Neural progenitor cell (in vitro differentiated cells): Measurements from ENCODE around the gene COL4A4.

Experiments
- CTCF ChIP-seq: fragments of 200-600 bp; sonication (generic); IDR thresholded peaks from 2 replicates; pipeline ENCODE4 v1.5.1; 2017; ENCODE audit warnings: antibody characterized with exemption, mild to moderate bottlenecking
- EZH2phosphoT487 ChIP-seq: fragments of 200-600 bp; sonication (generic); IDR thresholded peaks from 2 replicates; pipeline ENCODE4 v1.6.1; 2017; ENCODE audit warnings: antibody characterized with exemption

DNA sequence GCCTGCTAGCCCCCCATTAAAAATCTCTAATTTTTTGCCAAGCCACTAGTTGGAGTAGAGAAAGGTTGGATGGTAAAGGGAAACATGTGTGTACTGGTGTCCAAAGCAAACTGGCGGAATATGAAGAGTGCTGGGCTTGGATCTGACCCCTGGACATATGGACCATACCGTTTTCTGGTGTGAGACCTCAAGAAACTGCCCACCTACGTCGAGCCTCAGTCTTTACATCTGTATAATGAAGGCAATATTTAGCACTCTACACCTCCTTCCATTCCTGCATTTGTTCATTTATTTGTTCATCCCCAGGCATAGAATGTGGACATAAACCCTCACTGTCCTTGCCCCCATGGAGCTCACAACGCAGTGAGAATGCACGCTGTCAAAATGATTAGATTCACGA lies 185.7 kb downstream of the COL4A4 start:
- TF ChIP-seq CTCF (no peak), EZH2phosphoT487 (no peak)
